Lower leg skin (tissue), 3 donors: ENCODE data around the gene ARHGAP4.

Experiments used
- POLR2A ChIP-seq, 2 donors: fragments of 450-650 bp; IDR thresholded peaks; one replicate each; pipeline ENCODE4 v1.6.1; 2016 to 2017; ENCODE audit warnings: antibody characterized with exemption in 2 of 2, mild to moderate bottlenecking in 1 of 2, moderate library complexity in 1 of 2
- TF ChIP-seq, protein P1 (sequence below), 3 donors: fragments of 450-650 bp; IDR thresholded peaks; one replicate each; pipeline ENCODE4 v1.5.1; 2016; ENCODE audit warnings: antibody characterized with exemption in 3 of 3, mild to moderate bottlenecking in 3 of 3, moderate library complexity in 2 of 3

DNA sequence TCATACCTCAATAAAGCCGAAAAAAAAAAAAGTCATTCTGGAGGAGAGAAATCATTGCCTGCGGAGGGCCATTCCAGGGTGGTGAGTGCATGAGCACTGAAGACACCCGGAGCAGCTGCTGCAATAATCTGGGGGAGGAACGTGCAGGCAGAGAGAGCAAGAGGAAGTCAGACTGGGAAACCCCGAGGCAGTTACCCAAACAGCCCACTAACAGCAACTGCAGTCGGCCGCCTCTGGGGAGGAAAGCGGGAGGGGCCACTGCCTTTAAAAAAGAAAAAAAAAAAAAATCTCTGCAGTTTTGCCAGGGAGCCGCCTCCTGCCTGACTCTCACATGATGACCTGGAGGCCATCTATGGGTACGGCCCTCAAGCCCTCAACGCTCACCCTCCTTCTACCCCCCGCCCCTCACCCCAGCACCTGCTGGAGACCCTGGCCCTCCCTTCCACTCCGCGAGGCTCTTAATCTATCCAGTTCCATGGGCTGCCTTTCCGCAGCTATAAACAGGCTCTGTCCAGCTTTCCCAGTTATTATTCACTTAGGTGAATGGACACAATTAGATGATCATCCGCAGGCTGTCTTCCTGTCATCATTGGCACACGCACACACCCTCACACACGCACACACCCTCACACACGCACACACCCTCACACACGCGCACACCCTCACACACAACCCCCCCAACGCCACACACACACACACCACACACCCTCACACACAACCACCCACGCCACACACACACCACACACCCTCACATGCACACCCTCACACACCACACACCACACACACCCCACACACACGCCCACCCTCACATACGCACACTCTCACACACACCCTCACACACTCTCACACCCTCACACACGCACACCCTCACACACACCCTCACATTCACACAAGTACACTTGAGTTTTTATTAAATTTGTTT, 25.0 kb downstream of the ARHGAP4 start:
- TF ChIP-seq, protein P1, sequence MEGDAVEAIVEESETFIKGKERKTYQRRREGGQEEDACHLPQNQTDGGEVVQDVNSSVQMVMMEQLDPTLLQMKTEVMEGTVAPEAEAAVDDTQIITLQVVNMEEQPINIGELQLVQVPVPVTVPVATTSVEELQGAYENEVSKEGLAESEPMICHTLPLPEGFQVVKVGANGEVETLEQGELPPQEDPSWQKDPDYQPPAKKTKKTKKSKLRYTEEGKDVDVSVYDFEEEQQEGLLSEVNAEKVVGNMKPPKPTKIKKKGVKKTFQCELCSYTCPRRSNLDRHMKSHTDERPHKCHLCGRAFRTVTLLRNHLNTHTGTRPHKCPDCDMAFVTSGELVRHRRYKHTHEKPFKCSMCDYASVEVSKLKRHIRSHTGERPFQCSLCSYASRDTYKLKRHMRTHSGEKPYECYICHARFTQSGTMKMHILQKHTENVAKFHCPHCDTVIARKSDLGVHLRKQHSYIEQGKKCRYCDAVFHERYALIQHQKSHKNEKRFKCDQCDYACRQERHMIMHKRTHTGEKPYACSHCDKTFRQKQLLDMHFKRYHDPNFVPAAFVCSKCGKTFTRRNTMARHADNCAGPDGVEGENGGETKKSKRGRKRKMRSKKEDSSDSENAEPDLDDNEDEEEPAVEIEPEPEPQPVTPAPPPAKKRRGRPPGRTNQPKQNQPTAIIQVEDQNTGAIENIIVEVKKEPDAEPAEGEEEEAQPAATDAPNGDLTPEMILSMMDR (IDR thresholded peaks at IDR 0.05): no peak
- TF ChIP-seq POLR2A (IDR thresholded peaks at IDR 0.05): no peak
